ENCODE measurements around the gene TESK2. TPM values are rescaled to one million over a fixed set of nuclear protein-coding genes. Genes with fewer than 3 reads are reported as not detected.

Gene TESK2
- total RNA-seq, 1 experiment from 2014 or later: 1.4 TPM

DNA sequence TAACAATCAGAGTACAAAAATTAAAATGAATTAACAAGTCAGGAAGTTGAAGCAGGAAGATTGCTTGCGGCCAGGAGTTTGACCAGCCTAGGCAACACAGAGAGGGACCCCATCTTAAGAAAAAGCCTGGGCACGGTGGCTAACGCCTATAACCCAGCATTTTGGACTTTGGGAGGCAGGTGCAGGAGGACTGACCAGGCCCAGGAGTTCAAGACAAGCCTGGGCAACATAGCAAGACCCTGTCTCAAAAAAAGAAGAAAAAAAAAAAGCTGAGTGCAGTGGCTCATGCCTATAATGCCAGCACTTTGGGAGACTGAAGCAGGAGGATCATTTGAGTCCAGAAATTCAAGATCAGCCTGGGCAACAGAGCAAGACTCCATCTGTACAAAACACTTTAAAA lies 38.5 kb downstream of the TESK2 start:
- POLR2A ChIA-PET: no interaction called here
- intact Hi-C loops (cut with micrococcal nuclease): no loop called here
- TF ChIP-seq, protein P1, sequence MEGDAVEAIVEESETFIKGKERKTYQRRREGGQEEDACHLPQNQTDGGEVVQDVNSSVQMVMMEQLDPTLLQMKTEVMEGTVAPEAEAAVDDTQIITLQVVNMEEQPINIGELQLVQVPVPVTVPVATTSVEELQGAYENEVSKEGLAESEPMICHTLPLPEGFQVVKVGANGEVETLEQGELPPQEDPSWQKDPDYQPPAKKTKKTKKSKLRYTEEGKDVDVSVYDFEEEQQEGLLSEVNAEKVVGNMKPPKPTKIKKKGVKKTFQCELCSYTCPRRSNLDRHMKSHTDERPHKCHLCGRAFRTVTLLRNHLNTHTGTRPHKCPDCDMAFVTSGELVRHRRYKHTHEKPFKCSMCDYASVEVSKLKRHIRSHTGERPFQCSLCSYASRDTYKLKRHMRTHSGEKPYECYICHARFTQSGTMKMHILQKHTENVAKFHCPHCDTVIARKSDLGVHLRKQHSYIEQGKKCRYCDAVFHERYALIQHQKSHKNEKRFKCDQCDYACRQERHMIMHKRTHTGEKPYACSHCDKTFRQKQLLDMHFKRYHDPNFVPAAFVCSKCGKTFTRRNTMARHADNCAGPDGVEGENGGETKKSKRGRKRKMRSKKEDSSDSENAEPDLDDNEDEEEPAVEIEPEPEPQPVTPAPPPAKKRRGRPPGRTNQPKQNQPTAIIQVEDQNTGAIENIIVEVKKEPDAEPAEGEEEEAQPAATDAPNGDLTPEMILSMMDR (IDR thresholded peaks at IDR 0.05; ENCODE audit: unreplicated experiment): no peak
- Mint-ChIP-seq H3K4me1 (ENCODE audit: insufficient read depth, unreplicated experiment) (no peaks in the 10 kb centered on the region), H3K9me3 (ENCODE audit: unreplicated experiment) (no peaks in the 10 kb centered on the region), H3K27ac (ENCODE audit: low read depth, unreplicated experiment) (no peak overlapping the region), H3K4me3 (ENCODE audit: unreplicated experiment) (no peak overlapping the region), H3K27me3 (ENCODE audit: insufficient read depth, unreplicated experiment) (no peaks in the 10 kb centered on the region), H3K36me3 (ENCODE audit: insufficient read depth, unreplicated experiment) (no peaks in the 10 kb centered on the region)
- BruUV-seq (replicated peaks): no TSS peak
- CTCF ChIA-PET: no interaction called here
- no peak for DNase-seq (ENCODE audit: unreplicated experiment)

DNA sequence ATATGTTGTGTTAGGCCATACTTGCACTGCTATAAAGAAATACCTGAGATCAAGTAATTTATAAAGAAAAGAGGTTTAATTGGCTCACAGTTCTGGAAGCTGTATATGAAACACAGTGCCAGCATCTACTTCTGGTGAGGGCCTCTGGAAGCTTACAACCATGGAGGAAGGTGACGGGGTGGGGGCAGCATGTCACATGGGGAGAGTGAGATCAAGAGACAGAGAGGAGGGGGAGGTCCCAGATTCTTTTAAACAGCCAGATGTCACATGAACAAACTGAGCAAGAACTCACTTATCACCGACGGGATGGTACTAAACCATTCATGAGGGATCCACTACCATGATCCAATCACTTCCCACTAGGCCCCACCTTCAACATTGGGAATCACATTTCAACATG lies 42.6 kb downstream of the TESK2 start:
- Mint-ChIP-seq H3K4me3 (ENCODE audit: unreplicated experiment) (no peak overlapping the region), H3K36me3 (ENCODE audit: insufficient read depth, unreplicated experiment) (no peaks in the 10 kb centered on the region), H3K9me3 (ENCODE audit: unreplicated experiment) (no peaks in the 10 kb centered on the region), H3K4me1 (ENCODE audit: insufficient read depth, unreplicated experiment) (no peaks in the 10 kb centered on the region), H3K27ac (ENCODE audit: low read depth, unreplicated experiment) (no peak overlapping the region), H3K27me3 (ENCODE audit: insufficient read depth, unreplicated experiment) (no peaks in the 10 kb centered on the region)
- DNase-seq (ENCODE audit: unreplicated experiment): no peak
- BruUV-seq (replicated peaks): no TSS peak
- intact Hi-C loops (cut with micrococcal nuclease): no loop called here
- CTCF ChIA-PET: no interaction called here
- TF ChIP-seq, protein P1 (IDR thresholded peaks at IDR 0.05; ENCODE audit: unreplicated experiment): no peak
- POLR2A ChIA-PET: no interaction called here

DNA sequence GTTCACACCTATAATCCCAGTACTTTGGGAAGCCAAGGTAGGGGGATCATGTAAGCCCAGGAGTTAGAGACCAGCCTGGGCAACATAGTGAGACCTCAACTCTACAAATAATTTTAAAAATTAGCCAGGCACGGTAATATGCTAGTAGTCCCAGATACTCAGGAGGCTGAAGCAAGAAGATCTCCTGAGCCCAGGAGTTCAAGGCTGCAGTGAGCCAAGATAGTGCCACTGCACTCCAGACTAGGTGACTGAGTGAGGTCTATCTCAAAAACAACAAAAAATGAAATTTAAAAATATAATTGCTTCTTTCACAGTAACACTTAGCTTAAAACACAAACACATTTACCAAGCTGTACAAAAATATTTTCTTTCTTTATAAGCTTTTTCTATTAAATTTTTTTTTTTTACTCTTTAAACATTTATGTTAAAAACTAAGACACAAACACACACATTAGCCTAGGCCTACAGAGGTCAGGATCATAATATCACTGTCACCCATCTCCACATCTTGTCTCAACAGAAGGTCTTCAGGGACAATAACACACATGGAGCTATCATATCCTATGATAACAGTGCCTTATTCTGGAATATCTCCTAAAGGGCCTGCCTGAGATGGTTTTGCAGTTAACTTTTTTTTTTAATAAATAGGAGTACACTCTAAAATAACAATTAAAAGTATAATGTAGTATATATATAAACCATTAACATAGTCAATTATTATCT lies 43.9 kb downstream of the TESK2 start:
- CTCF ChIA-PET: interaction anchor here (1.0 kb wide), 1 partner anchor 88 kb away, joined by 4 read pairs; no protein-coding TSS in a partner anchor
- POLR2A ChIA-PET: interaction anchor here (0.7 kb wide), 1 partner anchor 30 kb away, joined by 3 read pairs; no protein-coding TSS in a partner anchor
- Mint-ChIP-seq H3K36me3 (ENCODE audit: insufficient read depth, unreplicated experiment) (no peaks in the 10 kb centered on the region), H3K4me3 (ENCODE audit: unreplicated experiment) (no peak overlapping the region), H3K9me3 (ENCODE audit: unreplicated experiment) (no peaks in the 10 kb centered on the region), H3K4me1 (ENCODE audit: insufficient read depth, unreplicated experiment) (no peaks in the 10 kb centered on the region), H3K27ac (ENCODE audit: low read depth, unreplicated experiment) (no peak overlapping the region), H3K27me3 (ENCODE audit: insufficient read depth, unreplicated experiment) (no peaks in the 10 kb centered on the region)
- BruUV-seq (replicated peaks): no TSS peak
- TF ChIP-seq, protein P1 (IDR thresholded peaks at IDR 0.05; ENCODE audit: unreplicated experiment): no peak
- no peak for DNase-seq (ENCODE audit: unreplicated experiment)
- intact Hi-C loops (cut with micrococcal nuclease): no loop called here

DNA sequence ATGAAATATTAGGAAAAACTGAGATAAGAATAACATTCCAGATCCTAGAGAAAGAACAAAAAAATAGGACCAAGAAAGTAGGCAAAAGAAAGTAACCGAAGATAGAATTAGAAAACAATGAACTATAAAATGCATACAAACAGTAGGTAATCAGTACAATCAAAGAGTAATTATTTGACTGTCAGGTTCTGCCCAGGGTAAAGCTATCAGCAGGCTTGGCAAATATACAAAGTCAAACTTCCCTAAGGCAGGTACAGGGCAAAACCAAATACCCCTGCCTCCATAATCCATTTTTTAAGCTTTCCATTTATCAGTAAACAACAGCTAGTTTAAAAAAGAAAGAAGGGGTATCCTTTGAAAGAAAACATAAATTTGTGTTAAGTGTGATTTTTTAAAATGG lies 44.4 kb downstream of the TESK2 start:
- Mint-ChIP-seq H3K9me3 (ENCODE audit: unreplicated experiment) (no peaks in the 10 kb centered on the region), H3K27me3 (ENCODE audit: insufficient read depth, unreplicated experiment) (no peaks in the 10 kb centered on the region), H3K4me1 (ENCODE audit: insufficient read depth, unreplicated experiment) (no peaks in the 10 kb centered on the region), H3K27ac (ENCODE audit: low read depth, unreplicated experiment) (no peak overlapping the region), H3K4me3 (ENCODE audit: unreplicated experiment) (no peak overlapping the region), H3K36me3 (ENCODE audit: insufficient read depth, unreplicated experiment) (no peaks in the 10 kb centered on the region)
- TF ChIP-seq, protein P1 (IDR thresholded peaks at IDR 0.05; ENCODE audit: unreplicated experiment): no peak
- no peak for DNase-seq (ENCODE audit: unreplicated experiment)
- POLR2A ChIA-PET: interaction anchor here (0.7 kb wide), 1 partner anchor 31 kb away, joined by 3 read pairs; no protein-coding TSS in a partner anchor
- CTCF ChIA-PET: interaction anchor here (0.6 to 1.0 kb wide), 2 partner anchors 87 to 1281 kb away, joined by 3 to 4 read pairs; no protein-coding TSS in a partner anchor
- no TSS peak for BruUV-seq (replicated peaks)
- intact Hi-C loops (cut with micrococcal nuclease): no loop called here
